PC-9 (cell line): ENCODE measurements around the gene RFPL3. TPM values are rescaled to one million over a fixed set of nuclear protein-coding genes. Genes with fewer than 3 reads are reported as not detected.

Experiments used
- BruUV-seq: library from RNA; stranded (reverse); fragments of 400-500 nt; replicated peaks from 2 replicates; lab custom pipeline; 2021; lab: Mats Ljungman, UMichigan
- CTCF ChIA-PET: fragments of 300-600 bp; sonication (Branson Sonifier 250); formaldehyde crosslinking; loops from one replicate; lab custom pipeline; 2022; ENCODE audit warnings: antibody characterized with exemption; lab: Charles Lee
- POLR2A ChIA-PET: fragments of 300-600 bp; sonication (Branson Sonifier 250); formaldehyde crosslinking; loops from one replicate; lab custom pipeline; 2022; ENCODE audit warnings: antibody characterized with exemption; ENCODE audit not compliant: unreplicated experiment; lab: Charles Lee
- DNase-seq, 2 experiments: peaks; one replicate each; pipeline versions ENCODE4 v3.0.0 to v3.0.0-alpha.2; 2015 to 2022; ENCODE audit warnings: mixed read lengths in 1 of 2
- H2AFZ ChIP-seq: fragments of 200-600 bp; sonication (generic); 2 replicates; pipeline ENCODE4 v1.8.1; 2017; ENCODE audit warnings: antibody characterized with exemption
- H3F3A ChIP-seq: fragments of 200-600 bp; sonication (generic); 2 replicates; pipeline ENCODE4 v1.8.1; 2017; ENCODE audit warnings: antibody characterized with exemption, mild to moderate bottlenecking, low read depth; ENCODE audit not compliant: insufficient read depth
- H3K27ac ChIP-seq: fragments of 200-600 bp; sonication (generic); 2 replicates; pipeline ENCODE4 v1.6.1; 2016; ENCODE audit warnings: mixed run types
- H3K27me3 ChIP-seq: fragments of 200-600 bp; sonication (generic); 2 replicates; pipeline ENCODE4 v1.6.1; 2016; ENCODE audit warnings: low read depth, mixed run types; ENCODE audit not compliant: insufficient read depth
- H3K36me3 ChIP-seq: fragments of 200-600 bp; sonication (generic); 2 replicates; pipeline ENCODE4 v1.6.1; 2016; ENCODE audit warnings: low read depth, mixed run types
- H3K4me1 ChIP-seq: fragments of 200-600 bp; sonication (generic); replicated peaks from 2 replicates; pipeline ENCODE4 v1.6.1; 2016; ENCODE audit warnings: mixed run types; ENCODE audit not compliant: insufficient read depth
- H3K4me2 ChIP-seq: fragments of 200-600 bp; sonication (generic); 2 replicates; pipeline ENCODE4 v1.6.1; 2017; ENCODE audit warnings: mixed run types
- H3K4me3 ChIP-seq: fragments of 200-600 bp; sonication (generic); 2 replicates; pipeline ENCODE4 v1.6.1; 2016; ENCODE audit warnings: mixed run types
- H3K79me2 ChIP-seq: fragments of 200-600 bp; sonication (generic); 2 replicates; pipeline ENCODE4 v1.6.1; 2017; ENCODE audit warnings: low read depth, mixed run types
- H3K9me2 ChIP-seq: fragments of 200-600 bp; sonication (generic); 2 replicates; pipeline ENCODE4 v1.8.1; 2017; ENCODE audit warnings: mild to moderate bottlenecking; ENCODE audit not compliant: insufficient read depth
- H3K9me3 ChIP-seq: fragments of 200-600 bp; sonication (generic); 2 replicates; pipeline ENCODE4 v1.8.1; 2016; ENCODE audit warnings: low read depth; ENCODE audit not compliant: insufficient read depth
- H4K20me1 ChIP-seq: fragments of 200-600 bp; sonication (generic); 2 replicates; pipeline ENCODE4 v1.8.1; 2017; ENCODE audit not compliant: insufficient read depth
- EZH2 ChIP-seq: fragments of 200-600 bp; sonication (generic); IDR thresholded peaks from 2 replicates; pipeline ENCODE4 v1.8.0; 2017; ENCODE audit warnings: antibody characterized with exemption, low read depth
- intact Hi-C: fragments of 100-400 bp; cut with micrococcal nuclease; formaldehyde crosslinking; loops from one replicate; pipeline ENCODE4 v1.10.0; 2022; ENCODE audit not compliant: unreplicated experiment
- total RNA-seq: library from RNA; stranded (reverse); gene quantifications from 2 replicates; pipeline ENCODE4 v1.2.3, GENCODE V29; 2021
- TF ChIP-seq, protein P1 (sequence below): fragments of 200-600 bp; sonication (generic); conservative IDR thresholded peaks from 2 replicates; pipeline ENCODE4 v1.6.1; 2017; ENCODE audit warnings: mixed run types, antibody characterized with exemption, mild to moderate bottlenecking, moderate library complexity

RFPL3 gene
- total RNA-seq, 1 experiment from 2014 or later, result not detected

DNA sequence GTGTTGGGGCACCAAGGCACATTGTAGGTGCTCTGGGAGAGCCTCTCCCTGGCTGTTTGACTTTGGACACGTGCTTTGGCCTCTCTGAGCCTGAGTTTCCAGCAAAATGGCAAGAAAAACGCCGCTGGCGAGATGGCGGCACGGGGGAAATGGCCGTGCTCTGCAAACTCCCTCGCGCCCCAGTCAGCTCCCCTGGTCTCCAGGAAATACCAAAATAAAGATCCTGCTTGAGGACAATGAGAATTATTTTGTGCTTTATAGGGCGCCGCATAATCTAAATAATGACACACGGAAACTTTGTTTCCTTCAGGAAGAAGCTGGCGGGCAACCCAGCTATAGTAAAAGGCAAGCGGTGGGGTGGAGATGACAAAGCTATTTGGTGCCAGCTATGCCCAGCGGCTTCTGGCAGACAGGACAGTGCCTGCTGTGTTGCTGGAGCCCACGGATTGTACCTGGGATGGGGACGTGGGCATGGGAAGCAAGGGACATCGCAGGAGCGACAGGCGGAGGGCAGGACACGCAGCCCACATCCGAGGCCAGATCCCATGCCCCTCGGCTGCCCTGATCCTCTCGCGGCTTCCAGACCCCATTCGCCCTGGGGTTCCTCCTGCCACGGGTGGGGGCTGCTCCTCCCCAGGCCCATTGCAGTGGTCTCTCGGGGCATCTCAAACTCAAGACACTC, 26.3 kb upstream of the RFPL3 start:
- intact Hi-C loops, result no loop called here
- CTCF ChIA-PET, result no interaction called here
- BruUV-seq, result no TSS peak

DNA sequence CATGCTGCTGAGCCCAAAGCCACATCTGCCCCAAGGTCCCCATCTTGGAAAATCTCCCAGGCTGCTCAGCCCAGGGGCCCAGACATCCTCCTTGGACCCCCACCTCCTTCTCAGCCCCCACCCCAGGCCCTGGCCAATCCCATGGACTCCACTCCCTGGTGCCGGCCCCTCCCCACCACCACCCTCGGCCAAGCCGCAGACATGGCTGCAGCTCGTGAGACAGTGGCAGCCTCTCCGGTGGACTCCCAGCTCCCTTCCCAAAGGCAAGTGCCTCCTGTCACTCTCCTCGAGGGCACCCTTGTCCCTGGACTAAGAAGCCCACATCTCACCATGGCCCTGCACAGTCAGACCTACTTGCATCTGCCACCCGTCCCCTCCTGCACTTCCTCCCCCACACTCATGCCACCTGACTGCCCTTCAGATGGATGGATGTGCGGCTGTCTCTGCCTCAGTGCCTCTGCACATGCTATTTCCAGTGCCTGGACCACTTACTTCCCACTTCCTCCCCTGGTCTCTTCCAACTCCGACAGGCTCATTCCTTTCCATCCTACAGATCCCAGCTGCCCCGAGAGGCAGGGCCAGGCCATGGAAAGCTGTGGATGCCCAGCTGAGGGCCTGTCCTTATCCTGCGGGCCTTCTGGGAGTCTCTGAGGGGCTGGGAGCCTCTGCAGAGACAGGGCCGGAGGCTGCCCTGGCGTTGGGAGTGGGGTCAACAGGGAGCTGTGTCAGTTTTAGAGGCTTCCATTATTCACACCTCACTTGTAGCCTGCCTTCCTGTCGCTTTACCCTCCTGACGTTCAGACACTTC, 25.5 kb upstream of the RFPL3 start:
- no peak for TF ChIP-seq EZH2
- TF ChIP-seq, protein P1, sequence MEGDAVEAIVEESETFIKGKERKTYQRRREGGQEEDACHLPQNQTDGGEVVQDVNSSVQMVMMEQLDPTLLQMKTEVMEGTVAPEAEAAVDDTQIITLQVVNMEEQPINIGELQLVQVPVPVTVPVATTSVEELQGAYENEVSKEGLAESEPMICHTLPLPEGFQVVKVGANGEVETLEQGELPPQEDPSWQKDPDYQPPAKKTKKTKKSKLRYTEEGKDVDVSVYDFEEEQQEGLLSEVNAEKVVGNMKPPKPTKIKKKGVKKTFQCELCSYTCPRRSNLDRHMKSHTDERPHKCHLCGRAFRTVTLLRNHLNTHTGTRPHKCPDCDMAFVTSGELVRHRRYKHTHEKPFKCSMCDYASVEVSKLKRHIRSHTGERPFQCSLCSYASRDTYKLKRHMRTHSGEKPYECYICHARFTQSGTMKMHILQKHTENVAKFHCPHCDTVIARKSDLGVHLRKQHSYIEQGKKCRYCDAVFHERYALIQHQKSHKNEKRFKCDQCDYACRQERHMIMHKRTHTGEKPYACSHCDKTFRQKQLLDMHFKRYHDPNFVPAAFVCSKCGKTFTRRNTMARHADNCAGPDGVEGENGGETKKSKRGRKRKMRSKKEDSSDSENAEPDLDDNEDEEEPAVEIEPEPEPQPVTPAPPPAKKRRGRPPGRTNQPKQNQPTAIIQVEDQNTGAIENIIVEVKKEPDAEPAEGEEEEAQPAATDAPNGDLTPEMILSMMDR, result no peak
- H3K79me2 ChIP-seq, result no peaks in the 10 kb centered on the region
- no peaks in the 10 kb centered on the region for H4K20me1 ChIP-seq
- H3K9me2 ChIP-seq, result no peaks in the 10 kb centered on the region
- H3K27me3 ChIP-seq, result peaks cover 57% of the 10 kb centered on the region
- BruUV-seq, result no TSS peak
- no peaks in the 10 kb centered on the region for H3K9me3 ChIP-seq
- H3F3A ChIP-seq, result no peaks in the 10 kb centered on the region
- no peak overlapping the region for H3K27ac ChIP-seq
- ChIA-PET POLR2A (no interaction called here), CTCF (no interaction called here)
- intact Hi-C loops, result no loop called here
- H2AFZ ChIP-seq, result no peak overlapping the region
- no peak overlapping the region for H3K4me3 ChIP-seq
- no peaks in the 10 kb centered on the region for H3K4me1 ChIP-seq
- no peak overlapping the region for H3K4me2 ChIP-seq
- H3K36me3 ChIP-seq, result no peaks in the 10 kb centered on the region
- no peak for DNase-seq

More for the DNA sequence above, 26.3 kb upstream of the RFPL3 start:
- Histone ChIP-seq H3K27ac (no peak overlapping the region), H3K4me3 (no peak overlapping the region), H3K79me2 (no peaks in the 10 kb centered on the region), H3K9me3 (no peaks in the 10 kb centered on the region), H3K9me2 (no peaks in the 10 kb centered on the region), H3K36me3 (no peaks in the 10 kb centered on the region), H3K4me1 (no peaks in the 10 kb centered on the region), H4K20me1 (no peaks in the 10 kb centered on the region), H3F3A (no peaks in the 10 kb centered on the region), H3K4me2 (no peak overlapping the region), H2AFZ (no peak overlapping the region), H3K27me3 (peaks cover 57% of the 10 kb centered on the region)
- no peak for TF ChIP-seq EZH2
- TF ChIP-seq, protein P1, result no peak
- no peak for DNase-seq
- POLR2A ChIA-PET, result no interaction called here

DNA sequence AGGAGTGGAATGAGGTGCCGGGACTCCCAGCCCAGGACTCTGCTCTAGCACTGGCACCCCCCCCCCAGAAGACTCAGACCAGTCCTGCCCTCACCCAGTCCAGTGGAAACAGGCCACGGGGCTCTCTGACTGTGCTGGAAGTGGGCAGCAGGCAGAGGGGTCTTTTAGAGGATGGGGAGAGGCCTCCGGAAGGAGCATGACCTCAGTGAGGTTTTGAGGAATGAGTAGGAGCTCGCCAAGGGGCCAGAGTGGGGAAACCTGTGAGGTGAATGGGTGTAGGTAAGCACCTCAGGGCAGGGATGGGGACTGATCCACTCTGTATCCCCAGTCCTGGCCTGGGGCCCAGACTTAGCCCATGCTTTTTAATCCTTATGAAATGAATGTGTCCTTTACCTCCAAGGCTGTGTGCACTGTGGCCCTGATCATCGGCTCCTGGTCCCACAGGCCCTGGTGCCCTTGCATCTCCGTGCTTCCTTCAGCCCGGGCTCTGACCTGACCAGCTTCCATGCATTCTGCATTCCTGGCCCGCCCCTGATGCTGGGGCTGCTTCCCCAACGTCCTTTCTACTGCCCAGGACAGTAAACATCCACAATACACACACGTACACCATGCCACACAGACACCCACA, 24.4 kb upstream of the RFPL3 start:
- H3K36me3 ChIP-seq, result no peaks in the 10 kb centered on the region
- no peak overlapping the region for H3K4me2 ChIP-seq
- DNase-seq, result no peak
- H3K9me2 ChIP-seq, result no peaks in the 10 kb centered on the region
- H3K4me3 ChIP-seq, result no peak overlapping the region
- TF ChIP-seq EZH2, result no peak
- TF ChIP-seq, protein P1, result no peak
- ChIA-PET CTCF (no interaction called here), POLR2A (no interaction called here)
- no peaks in the 10 kb centered on the region for H3F3A ChIP-seq
- H3K4me1 ChIP-seq, result no peaks in the 10 kb centered on the region
- no peaks in the 10 kb centered on the region for H4K20me1 ChIP-seq
- H3K27me3 ChIP-seq, result peaks cover 66% of the 10 kb centered on the region
- no TSS peak for BruUV-seq
- H3K27ac ChIP-seq, result no peak overlapping the region
- H3K79me2 ChIP-seq, result no peaks in the 10 kb centered on the region
- intact Hi-C loops, result no loop called here
- no peak overlapping the region for H2AFZ ChIP-seq
- no peaks in the 10 kb centered on the region for H3K9me3 ChIP-seq
